Stimulated activated CD8-positive, alpha-beta memory T cell treated with anti-CD3 and anti-CD28 coated beads, Interleukin-12 subunit alpha, Interleukin-12 subunit beta, amount 100 ng/mL, for 1 hour (primary cell): ENCODE data around the gene WDR33.
A peak's percentile ranks its signal among the peaks of the same experiment; 100 is the strongest.
"Not testable (repeated sequence)": the region's sequence is repeated elsewhere in the genome, so short reads cannot be mapped to it uniquely, and the experiment has no call there.

Source experiments
- DNase-seq: peaks from one replicate; pipeline ENCODE4 v3.0.0-alpha.2; 2020; ENCODE audit warnings: low read depth

Gene WDR33

DNA sequence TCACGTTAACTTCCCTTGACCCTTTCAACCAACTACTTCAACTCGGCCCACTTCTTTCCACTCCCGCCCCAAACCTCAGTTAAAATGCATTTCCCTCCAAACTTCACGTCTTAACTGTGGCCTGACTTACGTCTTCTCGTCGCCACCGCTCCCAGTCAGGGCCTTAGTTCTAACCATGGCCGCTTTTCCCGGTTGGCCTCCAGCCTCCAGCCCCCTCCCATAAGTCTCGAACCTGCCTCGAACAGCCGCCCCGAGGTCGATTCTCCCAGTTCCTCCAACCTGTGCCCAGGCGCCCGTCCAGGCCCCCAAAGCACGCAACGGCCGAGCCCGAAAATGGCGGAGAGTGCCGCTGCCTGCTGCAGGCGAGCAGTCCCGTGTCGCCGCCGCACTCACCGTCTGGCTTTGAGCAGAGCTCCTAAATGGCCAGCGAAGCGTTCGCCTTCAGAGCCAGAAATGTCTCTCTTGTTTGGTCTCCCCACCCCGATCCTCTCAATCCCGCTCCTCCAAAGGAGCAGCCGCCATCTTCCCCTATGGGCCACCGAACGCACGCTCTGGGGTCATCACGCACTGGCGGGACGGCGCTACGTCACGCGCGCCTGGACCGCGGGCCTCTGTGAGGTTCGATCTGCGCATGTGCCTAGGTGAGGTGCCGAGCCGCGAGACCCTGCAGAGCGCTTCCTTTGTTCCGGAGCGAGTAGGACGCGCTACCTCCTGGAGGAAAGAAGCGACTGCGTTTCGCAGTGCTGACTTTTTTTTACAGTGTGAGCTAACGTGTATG, at the start of gene WDR33:
Gene WDR33, minus strand, starts transcription at position 553 of the 778 bp plus-strand sequence. CDS start 40,190 bp downstream, outside the sequence.
- DNase-seq: peak; percentile 91

- no peak for DNase-seq
Observed at GRCh38 chr2:127860130-127860529, 49.2 kb upstream of the WDR33 start.

- DNase-seq: peak; percentile 50
Observed at GRCh38 chr2:127859712-127860085, 48.7 kb upstream of the WDR33 start.

GRCh38 chr2:127857265-127857808, 46.4 kb upstream of the WDR33 start:
- DNase-seq: no peak

DNA sequence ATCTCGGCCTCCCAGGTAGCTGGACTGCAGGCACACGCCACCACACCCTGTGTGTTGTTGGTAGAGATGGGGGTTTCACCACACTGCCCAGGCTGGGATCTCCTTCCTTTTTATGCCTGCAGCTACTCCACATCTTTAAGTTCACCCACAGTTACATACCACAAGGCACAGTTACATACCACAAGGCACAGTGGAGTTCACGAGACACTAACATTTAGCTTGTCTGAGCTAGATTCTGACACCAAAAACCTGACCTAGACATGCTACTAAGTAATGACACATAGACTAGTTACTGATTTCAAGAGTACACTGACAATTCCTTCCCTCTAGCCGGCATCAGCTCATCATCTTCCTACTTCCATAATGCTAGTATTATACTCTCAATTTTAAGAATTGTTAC, 42.7 kb upstream of the WDR33 start:
- DNase-seq: no peak

- DNase-seq: no peak
Observed at GRCh38 chr2:127852388-127852787, 41.4 kb upstream of the WDR33 start.

GRCh38 chr2:127847931-127848330, 37.0 kb upstream of the WDR33 start:
- DNase-seq: no peak

DNA sequence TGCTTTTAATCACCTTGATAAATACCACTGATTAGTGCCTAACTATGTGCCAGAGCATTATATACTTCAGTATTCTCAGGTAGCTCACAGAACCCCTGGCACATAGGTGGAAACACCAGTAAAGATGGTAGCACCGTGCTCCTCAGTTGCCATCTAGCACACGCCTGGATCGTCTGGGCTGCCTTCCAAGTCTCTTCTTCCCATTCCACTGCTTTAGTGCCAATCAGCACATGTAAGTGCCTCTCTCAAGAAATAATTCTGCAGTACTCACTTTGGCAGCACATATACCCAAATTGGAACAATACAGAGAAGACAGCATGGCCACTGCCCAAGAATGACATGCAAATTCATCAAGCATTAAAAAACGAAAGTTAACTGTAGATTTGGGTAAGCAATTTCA, 34.0 kb upstream of the WDR33 start:
- DNase-seq: no peak

- no peak for DNase-seq
Observed at GRCh38 chr2:127843677-127844076, 32.7 kb upstream of the WDR33 start.

DNA sequence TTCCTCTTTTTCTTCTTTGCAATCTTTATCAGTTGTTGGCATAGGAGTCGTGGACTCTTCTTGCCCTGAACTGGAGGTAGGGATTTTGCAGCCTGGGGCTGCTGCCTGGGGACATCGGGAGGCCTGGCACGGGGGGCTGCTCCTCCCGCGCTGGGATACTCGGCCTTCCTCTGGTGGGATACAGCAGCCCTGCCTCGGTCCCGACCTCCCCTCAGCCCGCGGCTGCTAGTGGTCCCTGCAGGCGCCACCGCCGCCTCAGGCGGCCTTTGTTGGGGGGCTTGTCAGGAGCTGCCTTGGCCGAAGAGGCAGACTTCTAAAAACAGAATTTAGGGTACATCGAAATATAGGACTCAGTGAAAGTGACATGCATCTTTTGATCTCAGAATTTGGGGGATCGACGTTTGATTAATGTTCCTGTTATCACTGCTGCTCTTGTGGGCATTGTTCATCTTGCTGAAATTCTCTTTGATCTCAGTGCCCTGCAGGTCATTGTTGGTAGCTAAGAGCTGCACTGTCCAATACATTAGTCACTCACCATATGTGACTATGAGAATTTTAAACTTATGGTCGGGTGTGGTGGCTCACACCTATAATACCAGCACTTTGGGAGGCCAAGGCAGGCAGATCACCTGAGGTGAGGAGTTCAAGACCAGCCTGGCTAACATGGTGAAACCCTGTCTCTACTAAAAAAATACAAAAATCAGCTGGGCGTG, 30.7 kb upstream of the WDR33 start:
- no peak for DNase-seq

- no peak for DNase-seq
Observed at GRCh38 chr2:127840893-127841292, 29.9 kb upstream of the WDR33 start.

DNA sequence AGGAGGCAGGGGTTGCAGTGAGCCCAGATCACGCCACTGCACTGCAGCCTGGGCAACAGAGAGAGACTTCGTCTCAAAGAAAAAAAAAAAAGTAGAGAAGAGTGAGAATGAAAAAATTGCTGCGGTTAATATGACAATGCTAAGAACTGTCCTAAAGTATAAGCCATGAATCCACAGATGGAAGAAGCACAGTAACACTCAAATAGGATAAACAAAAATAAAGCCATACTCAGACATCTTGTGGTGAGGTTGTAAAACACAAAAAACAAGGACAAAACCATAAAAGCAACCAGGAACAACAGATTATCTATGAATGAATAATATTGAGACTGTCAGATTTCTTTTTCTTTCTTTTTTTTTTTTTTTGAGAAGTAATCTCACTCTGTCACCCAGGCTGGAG, 24.0 kb upstream of the WDR33 start:
- no peak for DNase-seq

GRCh38 chr2:127829845-127830246, 18.9 kb upstream of the WDR33 start:
- peak; percentile 25 for DNase-seq

- DNase-seq: not testable (repeated sequence)
Observed at GRCh38 chr2:127826708-127827107, 15.7 kb upstream of the WDR33 start.

GRCh38 chr2:127826047-127826446, 15.1 kb upstream of the WDR33 start:
- no peak for DNase-seq

DNA sequence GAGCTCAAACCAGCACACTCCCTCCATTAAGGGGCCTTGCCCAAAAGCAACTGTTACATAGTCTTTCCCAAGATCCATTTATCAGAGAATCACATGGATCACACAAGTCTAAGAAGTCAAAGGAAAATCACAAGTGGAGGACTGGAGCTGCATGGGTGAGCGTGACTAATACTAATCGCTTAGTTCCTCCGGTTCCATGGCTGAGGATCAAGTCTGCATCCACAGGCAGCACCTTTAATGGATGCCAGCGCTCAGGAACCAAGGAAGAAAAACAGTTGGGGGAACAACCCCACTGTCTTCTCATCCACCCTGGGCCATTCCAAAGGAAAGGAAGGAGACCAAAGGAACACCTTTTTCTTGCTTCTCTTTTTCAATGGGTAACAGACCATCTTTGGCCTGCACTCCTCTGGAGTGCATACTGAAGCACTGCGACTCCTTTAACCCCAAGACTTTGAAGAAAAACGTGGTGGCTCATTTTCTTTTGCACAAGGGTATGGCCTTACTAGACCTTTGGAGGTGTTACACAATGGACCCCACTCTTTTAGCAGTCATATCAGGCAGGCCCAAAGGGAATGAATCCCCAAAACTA, 9.2 kb upstream of the WDR33 start:
- no peak for DNase-seq

- no peak for DNase-seq
Observed at GRCh38 chr2:127818794-127819425, 7.9 kb upstream of the WDR33 start.

DNA sequence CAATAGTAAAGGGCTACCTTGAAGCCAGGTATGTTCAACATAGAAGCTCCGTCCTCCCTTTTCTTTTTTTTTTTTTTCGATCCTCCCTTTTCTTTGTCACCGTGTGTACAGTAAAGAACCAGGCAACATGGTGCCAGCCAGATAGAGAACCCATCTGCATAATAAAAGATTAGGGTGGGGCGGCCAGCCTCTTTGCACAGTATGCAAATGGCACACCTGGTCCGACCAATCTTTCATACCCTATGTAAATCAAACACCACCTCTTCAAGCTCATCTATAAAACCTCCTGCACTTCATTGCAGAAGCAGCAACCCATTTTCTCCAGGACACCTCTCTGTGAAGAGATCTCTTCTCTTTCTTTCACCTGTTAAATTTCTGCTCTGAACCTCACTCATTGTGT, 7.3 kb upstream of the WDR33 start:
- no peak for DNase-seq

- no peak for DNase-seq
Observed at GRCh38 chr2:127814677-127815076, 3.7 kb upstream of the WDR33 start.

DNA sequence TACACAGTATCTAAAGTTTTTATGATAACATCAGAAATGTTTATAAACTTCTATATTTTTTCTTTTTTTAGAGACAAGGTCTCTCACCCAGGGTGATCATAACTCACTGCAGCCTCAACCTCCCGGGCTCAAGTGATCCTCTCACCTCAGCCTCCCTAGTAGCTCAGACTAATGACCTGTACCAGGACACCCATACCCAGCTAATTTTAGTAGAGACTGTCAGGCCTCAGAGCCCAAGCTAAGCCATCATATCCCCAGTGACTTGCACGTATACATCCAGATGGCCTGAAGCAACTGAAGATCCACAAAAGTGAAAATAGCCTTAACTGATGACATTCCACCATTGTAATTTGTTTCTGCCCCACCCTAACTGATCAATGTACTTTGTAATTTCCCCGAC, 1.5 kb upstream of the WDR33 start:
- DNase-seq: not testable (repeated sequence)

DNA sequence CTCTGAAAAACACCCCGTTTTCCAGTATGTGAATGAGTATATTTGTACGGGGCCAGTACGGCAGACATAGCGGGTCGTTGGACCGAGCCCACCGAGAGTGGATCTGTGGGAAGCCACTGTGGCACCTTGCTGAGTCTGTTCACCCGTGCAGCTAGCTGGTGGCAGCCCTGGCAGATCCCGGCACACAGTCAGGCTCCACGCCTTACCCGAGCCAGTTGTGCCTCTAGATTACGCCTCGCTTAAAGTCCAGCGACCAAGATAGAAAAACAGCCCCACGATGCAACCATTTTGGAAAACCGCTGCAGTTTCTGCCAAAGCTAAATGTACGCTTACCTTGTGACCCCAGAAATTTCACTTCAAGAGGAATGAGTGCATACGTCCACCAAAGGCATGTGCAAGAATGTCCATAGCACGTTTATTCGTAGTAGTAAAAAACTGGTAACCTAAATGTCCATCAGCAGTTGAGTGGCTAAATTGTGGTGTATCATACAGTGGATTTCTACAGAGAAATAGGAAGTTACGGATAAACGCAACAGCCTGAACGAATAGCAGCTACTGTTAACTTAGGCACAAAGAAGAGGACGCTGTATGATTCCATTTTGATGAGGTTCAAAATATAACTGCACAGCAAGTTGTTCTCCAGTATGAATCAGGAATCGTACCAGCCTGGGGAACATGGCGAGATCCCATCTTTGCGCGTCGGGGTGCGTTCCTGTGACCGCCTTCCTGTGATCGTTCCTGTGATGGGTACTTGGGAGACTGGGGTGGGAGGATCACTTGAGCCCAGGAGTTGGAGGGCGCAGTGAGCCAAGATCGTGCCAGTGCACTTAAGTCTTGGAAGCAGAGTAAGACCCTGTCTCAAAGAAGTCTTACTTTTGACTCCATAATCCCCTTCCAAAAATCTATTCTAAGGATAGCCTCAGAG, 688 bp upstream of the WDR33 start:
- no peak for DNase-seq
